Measurements from ENCODE around the gene LDAH.

The LDAH gene

GRCh38 chr2:20666005-20666303, 156.9 kb downstream of the LDAH start:
- no peak for TF ChIP-seq ARNTL (CRISPR knock-in tag; IDR thresholded peaks at IDR 0.05; ENCODE audit: borderline replicate concordance, low read depth)
- no peak for TF ChIP-seq ZFP3 (CRISPR knock-in tag; IDR thresholded peaks at IDR 0.05)
- TF ChIP-seq BACH2 (CRISPR knock-in tag; IDR thresholded peaks at IDR 0.05; ENCODE audit: borderline replicate concordance), result no peak
- ATAC-seq, result peak; percentile 23

- TF ChIP-seq ZNF565 (CRISPR knock-in tag; conservative IDR thresholded peaks at IDR 0.05; ENCODE audit: low read depth) (no peak), TSHZ2 (CRISPR knock-in tag; IDR thresholded peaks at IDR 0.05) (no peak), ZNF70 (CRISPR knock-in tag; IDR thresholded peaks at IDR 0.05) (no peak), CREB5 (CRISPR knock-in tag; IDR thresholded peaks at IDR 0.05; ENCODE audit: low read depth) (no peak), ZFP30 (CRISPR knock-in tag; IDR thresholded peaks at IDR 0.05) (no peak), RARB (CRISPR knock-in tag; IDR thresholded peaks at IDR 0.05) (no peak), TCF4 (CRISPR knock-in tag; IDR thresholded peaks at IDR 0.05; ENCODE audit: borderline replicate concordance) (no peak), CSDC2 (CRISPR knock-in tag; IDR thresholded peaks at IDR 0.05) (no peak), ZFP3 (CRISPR knock-in tag; IDR thresholded peaks at IDR 0.05) (no peak)
- ATAC-seq, result no peak
Measured at GRCh38 chr2:20665243-20666004, 157.5 kb downstream of the LDAH start.

GRCh38 chr2:20664431-20665242, 158.3 kb downstream of the LDAH start:
- ATAC-seq, result no peak
- TF ChIP-seq OSR1 (CRISPR knock-in tag; IDR thresholded peaks at IDR 0.05) (no peak), ZNF8 (CRISPR knock-in tag; IDR thresholded peaks at IDR 0.05) (no peak), ESRRG (CRISPR knock-in tag; IDR thresholded peaks at IDR 0.05) (no peak), TOX (CRISPR knock-in tag; IDR thresholded peaks at IDR 0.05; ENCODE audit: borderline replicate concordance) (no peak), ZFP30 (CRISPR knock-in tag; IDR thresholded peaks at IDR 0.05) (no peak)

GRCh38 chr2:20664071-20664390, 158.9 kb downstream of the LDAH start:
- no peak for TF ChIP-seq POU6F1 (CRISPR knock-in tag; IDR thresholded peaks at IDR 0.05; ENCODE audit: borderline replicate concordance, low read depth)
- no peak for TF ChIP-seq PPARA (CRISPR knock-in tag; IDR thresholded peaks at IDR 0.05; ENCODE audit: borderline replicate concordance)
- no peak for TF ChIP-seq ARNTL (CRISPR knock-in tag; IDR thresholded peaks at IDR 0.05; ENCODE audit: borderline replicate concordance, low read depth)
- no peak for ATAC-seq

- TF ChIP-seq ZFP3 (CRISPR knock-in tag; IDR thresholded peaks at IDR 0.05), result no peak
- TF ChIP-seq TOX (CRISPR knock-in tag; IDR thresholded peaks at IDR 0.05; ENCODE audit: borderline replicate concordance), result no peak
- no peak for TF ChIP-seq TSHZ2 (CRISPR knock-in tag; IDR thresholded peaks at IDR 0.05)
- TF ChIP-seq ZFP30 (CRISPR knock-in tag; IDR thresholded peaks at IDR 0.05), result no peak
- no peak for TF ChIP-seq ZNF8 (CRISPR knock-in tag; IDR thresholded peaks at IDR 0.05)
- no peak for TF ChIP-seq ESRRG (CRISPR knock-in tag; IDR thresholded peaks at IDR 0.05)
- no peak for TF ChIP-seq PPARA (CRISPR knock-in tag; IDR thresholded peaks at IDR 0.05; ENCODE audit: borderline replicate concordance)
- no peak for TF ChIP-seq OSR1 (CRISPR knock-in tag; IDR thresholded peaks at IDR 0.05)
- no peak for TF ChIP-seq CREB5 (CRISPR knock-in tag; IDR thresholded peaks at IDR 0.05; ENCODE audit: low read depth)
- no peak for TF ChIP-seq SNAI2 (CRISPR knock-in tag; IDR thresholded peaks at IDR 0.05)
- no peak for TF ChIP-seq ARNTL (CRISPR knock-in tag; IDR thresholded peaks at IDR 0.05; ENCODE audit: borderline replicate concordance, low read depth)
- no peak for TF ChIP-seq ZNF70 (CRISPR knock-in tag; IDR thresholded peaks at IDR 0.05)
- no peak for TF ChIP-seq RARB (CRISPR knock-in tag; IDR thresholded peaks at IDR 0.05)
- ATAC-seq, result no peak
Measured at GRCh38 chr2:20663196-20664070, 159.5 kb downstream of the LDAH start.

Data from SK-N-SH treated with all-trans-retinoic acid at 6 μM for 48 hours (cell line).